ENCODE measurements around the gene NCOR2. TPM values are rescaled to one million over a fixed set of nuclear protein-coding genes. Genes with fewer than 3 reads are reported as not detected.

The NCOR2 gene
- total and polyA plus RNA-seq, 10 of the 15 experiments (the other 5 are each of a cell fraction or from before 2014, with no cell fraction given): 0.43 to 179 (median 14.9) TPM

GRCh38 chr12:124612410-124612680, 44.9 kb upstream of the NCOR2 start:
- in situ Hi-C loops (cut with MboI): no loop called here
- POLR2A ChIA-PET: no interaction called here
- no peak overlapping the region for H2AFZ ChIP-seq (ENCODE audit: control insufficient read depth, low read depth, low read length)
- H3K36me3 ChIP-seq (ENCODE audit: control insufficient read depth in 2 of 2, insufficient read depth in 2 of 2, low read length in 1 of 2): no peaks in the 10 kb centered on the region
- no peak overlapping the region for H3K4me2 ChIP-seq (ENCODE audit: control insufficient read depth, insufficient read depth)
- no peak overlapping the region for H3K27ac ChIP-seq (ENCODE audit: control insufficient read depth, insufficient read depth)
- H3K27me3 ChIP-seq (replicated peaks in 1 of 2; ENCODE audit: control insufficient read depth in 2 of 2, insufficient read depth in 2 of 2, low read length in 1 of 2): no peaks in the 10 kb centered on the region; a peak in 1 of 4 replicates
- FAIRE-seq (no peak), DNase-seq (ENCODE audit: low read depth, low spot score) (no peak), ATAC-seq (no peak)
- no TSS peak for BruUV-seq (replicated peaks)
- H4K20me1 ChIP-seq (ENCODE audit: control insufficient read depth, insufficient read depth): no peaks in the 10 kb centered on the region
- H3K4me3 ChIP-seq: no peak overlapping the region
- SMC1A ChIA-PET (ENCODE audit: uncharacterized antibody, unreplicated experiment): no interaction called here
- intact Hi-C loops (cut with micrococcal nuclease; ENCODE audit: unreplicated experiment): no loop called here
- RAD21 ChIA-PET (ENCODE audit: unreplicated experiment): no interaction called here
- no peaks in the 10 kb centered on the region; the same call in 2 of the 3 replicates for H3K9me3 ChIP-seq (replicated peaks; ENCODE audit: control insufficient read depth, insufficient read depth, low read length)
- CTCF ChIA-PET: no interaction called here
- 55% methylated on average over 4 of the region's 4 CpGs for WGBS (ENCODE audit: insufficient coverage, insufficient replicate concordance, low lambda C conversion rate, missing lambda C conversion rate)
- H3K9ac ChIP-seq (ENCODE audit: control insufficient read depth, insufficient read depth, low read length): no peak overlapping the region
- TF ChIP-seq IRF4 (IDR thresholded peaks at IDR 0.05; ENCODE audit: low read depth, low read length) (no peak), IRF3 (IDR thresholded peaks at IDR 0.05) (no peak), GABPA (IDR thresholded peaks at IDR 0.05; ENCODE audit: low read depth) (no peak), RUNX3 (IDR thresholded peaks at IDR 0.05; ENCODE audit: low read length) (no peak), CEBPB (IDR thresholded peaks at IDR 0.05; ENCODE audit: borderline replicate concordance in 1 of 2, low read depth in 2 of 2, low read length in 2 of 2) (no peak), IKZF2 (IDR thresholded peaks at IDR 0.05) (no peak), CREM (IDR thresholded peaks at IDR 0.05; ENCODE audit: low read depth) (no peak), ZBED1 (IDR thresholded peaks at IDR 0.05; ENCODE audit: borderline replicate concordance) (no peak), POLR2A (IDR thresholded peaks at IDR 0.05; ENCODE audit: low read depth, low read length) (no peak), ZNF24 (IDR thresholded peaks at IDR 0.05) (no peak), PBX3 (IDR thresholded peaks at IDR 0.05; ENCODE audit: insufficient replicate concordance, low read depth, low read length) (no peak), NR2C2 (IDR thresholded peaks at IDR 0.05; ENCODE audit: borderline replicate concordance, control insufficient read depth, insufficient read length, low read depth) (no peak), SPI1 (IDR thresholded peaks at IDR 0.05; ENCODE audit: borderline replicate concordance, insufficient read depth, low read depth, low read length) (no peak), BCLAF1 (IDR thresholded peaks at IDR 0.05) (no peak), ETV6 (conservative IDR thresholded peaks at IDR 0.05 in 1 of 2, IDR thresholded peaks at IDR 0.05 in 1 of 2; ENCODE audit: borderline replicate concordance in 1 of 2, low read depth in 1 of 2) (no peak)
- no peaks in the 10 kb centered on the region for H3K79me2 ChIP-seq (ENCODE audit: control insufficient read depth, insufficient read depth, low read length)
- H3K4me1 ChIP-seq (ENCODE audit: control insufficient read depth, insufficient read depth, low read length): peaks cover 25% of the 10 kb centered on the region
